Pons (tissue), 1 donor: ENCODE results near the gene NCAPD2.
A peak's percentile ranks its signal among the peaks of the same experiment; 100 is the strongest.

Experiments
- DNase-seq: peaks from one replicate; pipeline ENCODE4 v3.0.0-alpha.2; 2016; ENCODE audit warnings: low spot score

NCAPD2 gene

GRCh38 chr12:6492838-6493496, 935 bp upstream of the NCAPD2 start, which contains the start of gene MRPL51:
MRPL51 (minus strand) TSS chr12:6493262; CDS start chr12:6493136, 126 bp downstream.
- peak; percentile 96 for DNase-seq

GRCh38 chr12:6494258-6494743, 399 bp downstream of the NCAPD2 start:
- DNase-seq: no peak

- no peak for DNase-seq
Observed at GRCh38 chr12:6494968-6495367, 1.1 kb downstream of the NCAPD2 start.

GRCh38 chr12:6497291-6497690, 3.4 kb downstream of the NCAPD2 start:
- peak; percentile 86 for DNase-seq

GRCh38 chr12:6500466-6500865, 6.6 kb downstream of the NCAPD2 start:
- no peak for DNase-seq

GRCh38 chr12:6507102-6507998, 13.4 kb downstream of the NCAPD2 start:
- DNase-seq: no peak

GRCh38 chr12:6508087-6508486, 14.2 kb downstream of the NCAPD2 start:
- no peak for DNase-seq

GRCh38 chr12:6520186-6520585, 26.3 kb downstream of the NCAPD2 start:
- no peak for DNase-seq

- no peak for DNase-seq
Observed at GRCh38 chr12:6522193-6522592, 28.3 kb downstream of the NCAPD2 start.

GRCh38 chr12:6523708-6524107, 29.8 kb downstream of the NCAPD2 start:
- no peak for DNase-seq

- DNase-seq: no peak
Observed at GRCh38 chr12:6524648-6525047, 30.7 kb downstream of the NCAPD2 start.

- DNase-seq: no peak
Observed at GRCh38 chr12:6526201-6526600, 32.3 kb downstream of the NCAPD2 start.

GRCh38 chr12:6526766-6527525, 33.0 kb downstream of the NCAPD2 start:
- no peak for DNase-seq

- DNase-seq: no peak
Observed at GRCh38 chr12:6527711-6528110, 33.8 kb downstream of the NCAPD2 start.

GRCh38 chr12:6528539-6529235, 34.8 kb downstream of the NCAPD2 start:
- no peak for DNase-seq

GRCh38 chr12:6529291-6529737, 35.4 kb downstream of the NCAPD2 start:
- no peak for DNase-seq

- DNase-seq: no peak
Observed at GRCh38 chr12:6530576-6531260, 36.8 kb downstream of the NCAPD2 start.

GRCh38 chr12:6532051-6532926, 38.4 kb downstream of the NCAPD2 start:
- peak; percentile 77 for DNase-seq

- DNase-seq: peak; percentile 91
Observed at GRCh38 chr12:6532927-6533652, 39.2 kb downstream of the NCAPD2 start.

- DNase-seq: no peak
Observed at GRCh38 chr12:6533653-6533922, 39.7 kb downstream of the NCAPD2 start.
